GF-D8 (cell line): ENCODE results near the gene PLXND1.
"Not testable (repeated sequence)": the region's sequence is repeated elsewhere in the genome, so short reads cannot be mapped to it uniquely, and the experiment has no call there.

Source experiments
- DNase-seq: peaks from one replicate; lab custom pipeline; 2025; lab: John Stamatoyannopoulos, UW

The PLXND1 gene

DNA sequence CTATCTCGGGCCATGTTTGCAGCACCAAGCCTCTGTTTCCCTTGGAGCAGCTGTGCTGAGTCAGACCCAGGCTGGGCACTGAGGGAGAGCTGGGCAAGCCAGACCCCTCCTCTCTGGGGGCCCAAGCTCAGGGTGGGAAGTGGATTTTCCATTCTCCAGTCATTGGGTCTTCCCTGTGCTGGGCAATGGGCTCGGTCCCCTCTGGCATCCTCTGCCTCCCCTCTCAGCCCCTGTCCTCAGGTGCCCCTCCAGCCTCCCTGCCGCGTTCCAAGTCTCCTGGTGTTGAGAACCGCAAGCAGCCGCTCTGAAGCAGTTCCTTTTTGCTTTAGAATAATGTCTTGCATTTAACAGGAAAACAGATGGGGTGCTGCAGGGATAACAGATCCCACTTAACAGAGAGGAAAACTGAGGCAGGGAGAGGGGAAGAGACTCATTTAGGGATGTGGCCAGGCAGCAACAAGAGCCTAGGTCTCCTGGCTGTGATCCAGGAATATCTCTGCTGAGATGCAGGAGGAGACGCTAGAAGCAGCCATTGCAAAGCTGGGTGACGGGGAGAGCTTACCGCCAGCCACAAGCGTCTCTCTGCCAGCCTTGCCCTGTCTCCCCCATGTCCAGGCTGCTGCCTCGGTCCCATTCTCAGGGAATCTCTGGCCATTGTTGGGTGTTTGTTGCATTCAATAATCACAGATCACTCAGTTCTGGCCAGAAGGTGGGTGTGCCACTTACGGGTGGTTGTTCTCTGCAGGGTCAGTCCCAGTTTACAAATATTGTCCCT is 76.9 kb downstream of the PLXND1 start:
- DNase-seq: no peak

DNA sequence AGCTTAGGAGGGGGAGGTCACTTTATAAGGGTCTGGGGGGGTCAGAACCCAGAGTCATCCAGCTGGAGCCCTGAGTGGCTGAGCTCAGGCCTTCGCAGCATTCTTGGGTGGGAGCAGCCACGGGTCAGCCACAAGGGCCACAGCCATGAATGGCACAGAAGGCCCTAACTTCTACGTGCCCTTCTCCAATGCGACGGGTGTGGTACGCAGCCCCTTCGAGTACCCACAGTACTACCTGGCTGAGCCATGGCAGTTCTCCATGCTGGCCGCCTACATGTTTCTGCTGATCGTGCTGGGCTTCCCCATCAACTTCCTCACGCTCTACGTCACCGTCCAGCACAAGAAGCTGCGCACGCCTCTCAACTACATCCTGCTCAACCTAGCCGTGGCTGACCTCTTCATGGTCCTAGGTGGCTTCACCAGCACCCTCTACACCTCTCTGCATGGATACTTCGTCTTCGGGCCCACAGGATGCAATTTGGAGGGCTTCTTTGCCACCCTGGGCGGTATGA is 77.8 kb downstream of the PLXND1 start, which contains the start of gene RHO:
Gene RHO (plus strand): TSS at position 51 of the 512 bp plus-strand sequence. CDS start 95 bp downstream, at position 146.
- no peak for DNase-seq

DNA sequence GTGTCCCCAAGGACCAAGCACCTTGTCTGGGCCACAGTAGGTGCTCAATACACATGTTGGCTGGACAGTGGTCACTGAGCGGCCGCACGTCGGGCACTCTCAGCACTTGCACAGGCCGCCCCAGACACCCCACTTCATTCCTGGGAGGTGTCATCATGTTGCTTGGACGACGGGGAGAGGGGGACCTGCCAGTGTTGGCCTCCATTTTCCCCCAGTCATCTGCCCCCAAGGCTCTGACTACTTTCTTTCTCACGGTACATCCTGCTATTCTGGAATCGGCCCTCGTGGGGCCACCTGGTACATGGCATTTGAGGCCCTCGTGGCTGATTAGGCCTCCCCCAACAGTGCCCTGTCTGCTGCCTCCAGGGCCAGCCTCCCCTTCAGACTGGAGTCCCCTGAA is 79.2 kb downstream of the PLXND1 start:
- DNase-seq: no peak

DNA sequence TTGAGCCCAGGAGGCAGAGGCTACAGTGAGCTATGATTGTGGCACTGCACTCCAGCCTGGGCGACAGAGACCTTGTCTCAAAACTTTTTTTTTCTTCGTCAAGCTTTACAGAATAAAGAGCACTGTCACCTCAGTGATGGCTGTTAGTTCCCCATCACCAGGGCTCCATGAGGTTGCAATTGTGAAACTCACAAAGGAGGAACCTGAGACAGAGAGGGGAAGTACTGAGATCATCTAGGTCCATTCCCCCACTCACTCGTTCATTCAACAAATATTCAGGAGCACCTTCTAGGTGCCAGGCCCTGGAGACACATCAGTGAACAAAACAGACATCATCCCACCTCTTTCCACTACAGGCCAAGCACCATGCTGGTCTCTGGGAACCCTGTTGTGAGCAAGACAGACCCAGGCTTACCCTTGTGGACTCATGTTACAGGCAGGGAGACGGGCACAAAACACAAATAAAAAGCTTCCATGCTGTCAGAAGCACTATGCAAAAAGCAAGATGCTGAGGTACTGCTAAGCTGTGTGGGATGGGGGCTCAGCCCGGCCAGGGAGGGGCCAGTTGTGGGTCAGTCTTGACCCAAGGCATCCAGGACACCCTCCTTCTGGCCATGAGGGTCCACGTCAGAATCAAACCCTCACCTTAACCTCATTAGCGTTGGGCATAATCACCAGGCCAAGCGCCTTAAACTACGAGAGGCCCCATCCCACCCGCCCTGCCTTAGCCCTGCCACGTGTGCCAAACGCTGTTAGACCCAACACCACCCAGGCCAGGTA is 80.2 kb downstream of the PLXND1 start:
- peak; percentile 71 for DNase-seq

- DNase-seq: no peak
Measured at GRCh38 chr3:129525341-129525968, 81.0 kb downstream of the PLXND1 start.

DNA sequence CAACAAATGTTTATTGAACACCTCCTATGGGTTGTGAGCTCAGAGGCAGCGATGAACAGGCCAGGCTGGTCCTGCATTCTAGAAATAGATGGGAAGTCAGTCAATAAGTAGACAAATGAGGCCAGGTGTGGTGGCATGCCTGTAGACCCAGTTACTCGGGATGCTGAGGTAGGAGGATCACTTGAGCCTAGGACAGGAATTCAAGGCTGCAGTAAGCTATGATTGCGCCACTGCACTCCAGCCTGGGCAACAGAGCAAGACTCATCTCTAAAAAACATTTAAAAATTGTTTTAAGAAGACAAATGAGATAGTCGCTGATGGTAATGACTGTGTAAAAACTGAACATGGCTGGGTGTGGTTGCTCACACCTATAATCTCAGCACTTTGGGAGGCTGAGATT is 82.4 kb downstream of the PLXND1 start:
- no peak for DNase-seq

DNA sequence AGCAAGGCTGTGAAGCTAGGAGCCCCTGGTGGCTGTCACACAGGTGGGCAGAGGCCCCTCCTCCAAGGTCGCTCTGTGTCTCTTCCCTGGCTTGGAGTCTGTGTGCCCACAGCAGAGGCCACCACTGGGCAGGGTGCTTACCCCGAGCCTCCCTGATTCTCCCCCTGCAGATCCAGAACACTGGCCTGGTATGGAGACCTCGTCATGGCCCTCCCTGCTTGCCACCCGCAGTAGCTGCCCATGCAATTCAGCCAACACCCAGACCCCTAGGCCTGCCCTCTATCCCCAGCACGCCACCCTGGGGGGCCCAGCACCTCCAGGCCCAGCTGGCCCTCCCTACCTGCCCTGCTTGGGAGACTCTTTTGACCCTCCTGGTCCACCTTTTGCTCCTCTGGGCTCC is 83.5 kb downstream of the PLXND1 start:
- DNase-seq: no peak

DNA sequence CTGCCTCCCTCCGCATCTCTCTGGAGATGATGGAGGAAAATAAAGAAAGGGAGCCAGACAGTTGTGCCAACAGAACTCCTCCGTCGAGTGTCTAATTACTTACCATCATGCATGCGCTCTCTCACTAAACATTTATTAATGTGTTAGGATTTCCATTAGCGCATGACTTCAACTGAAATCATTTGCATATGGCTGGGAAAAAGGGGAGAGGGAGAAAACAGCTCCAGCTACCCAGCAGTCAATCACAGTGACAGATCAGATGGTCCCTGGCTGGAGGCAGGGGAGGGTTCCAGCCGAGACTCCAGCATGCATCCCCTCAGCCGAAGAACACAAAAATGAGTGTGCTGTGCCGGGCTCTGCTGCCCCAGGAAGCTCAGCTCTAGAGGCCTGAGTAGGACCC is 84.9 kb downstream of the PLXND1 start:
- DNase-seq: no peak

- no peak for DNase-seq
Measured at GRCh38 chr3:129520960-129521359, 85.5 kb downstream of the PLXND1 start.

- DNase-seq: no peak
Measured at GRCh38 chr3:129519896-129520715, 86.4 kb downstream of the PLXND1 start.

GRCh38 chr3:129519449-129519848 is 87.0 kb downstream of the PLXND1 start:
- DNase-seq: no peak

GRCh38 chr3:129518581-129518980 is 87.9 kb downstream of the PLXND1 start:
- DNase-seq: no peak

DNA sequence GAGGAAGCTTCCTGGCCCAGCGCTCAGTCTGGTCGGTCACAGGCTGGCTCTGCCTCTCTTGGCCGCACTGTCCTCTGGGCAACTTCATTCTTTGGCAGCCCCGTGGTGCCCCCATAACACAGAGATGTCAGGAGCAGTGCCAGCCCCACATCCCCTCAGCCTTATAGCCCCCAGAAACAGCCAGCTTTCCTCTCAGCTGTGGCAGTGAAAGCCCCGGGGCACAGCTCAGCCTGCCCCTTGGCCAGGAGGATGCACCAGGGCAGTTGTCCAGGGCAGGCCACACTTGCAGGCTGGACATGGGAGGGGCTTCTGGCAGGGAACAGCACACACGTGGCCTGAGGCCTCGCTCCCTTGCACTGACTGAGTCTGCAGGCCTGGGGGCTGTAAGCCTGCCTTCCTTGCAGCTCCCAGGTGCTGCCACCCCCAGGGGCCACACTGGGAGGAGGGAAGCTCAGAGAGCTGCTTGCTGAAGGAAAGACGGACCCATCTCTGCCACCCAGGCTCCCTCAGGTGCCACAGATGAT is 88.4 kb downstream of the PLXND1 start:
- no peak for DNase-seq

DNA sequence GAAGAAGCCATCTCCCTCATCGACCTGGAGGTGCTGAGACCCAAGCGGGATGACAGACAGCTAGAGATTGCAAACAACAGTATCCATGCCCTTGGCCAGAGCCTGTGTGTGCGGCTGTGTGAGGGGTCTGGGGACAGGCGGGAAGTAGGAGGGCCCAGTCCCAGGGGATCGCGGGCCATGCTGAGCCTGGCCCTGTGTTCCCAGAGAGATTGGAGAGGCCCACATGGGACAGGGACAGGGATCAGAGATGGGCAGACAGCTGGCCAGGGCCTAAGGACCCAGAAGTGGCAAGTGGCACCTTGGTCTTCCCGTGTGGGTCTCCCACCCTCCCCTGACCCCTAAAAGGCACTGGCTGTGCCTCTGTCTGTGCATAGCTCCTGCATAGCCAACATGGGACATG is 89.0 kb downstream of the PLXND1 start:
- no peak for DNase-seq

- DNase-seq: not testable (repeated sequence)
Measured at GRCh38 chr3:129515821-129516432, 90.5 kb downstream of the PLXND1 start.

GRCh38 chr3:129515108-129515820 is 91.2 kb downstream of the PLXND1 start:
- not testable (repeated sequence) for DNase-seq

- DNase-seq: no peak
Measured at GRCh38 chr3:129514563-129514962, 91.9 kb downstream of the PLXND1 start.

- no peak for DNase-seq
Measured at GRCh38 chr3:129514110-129514509, 92.4 kb downstream of the PLXND1 start.

DNA sequence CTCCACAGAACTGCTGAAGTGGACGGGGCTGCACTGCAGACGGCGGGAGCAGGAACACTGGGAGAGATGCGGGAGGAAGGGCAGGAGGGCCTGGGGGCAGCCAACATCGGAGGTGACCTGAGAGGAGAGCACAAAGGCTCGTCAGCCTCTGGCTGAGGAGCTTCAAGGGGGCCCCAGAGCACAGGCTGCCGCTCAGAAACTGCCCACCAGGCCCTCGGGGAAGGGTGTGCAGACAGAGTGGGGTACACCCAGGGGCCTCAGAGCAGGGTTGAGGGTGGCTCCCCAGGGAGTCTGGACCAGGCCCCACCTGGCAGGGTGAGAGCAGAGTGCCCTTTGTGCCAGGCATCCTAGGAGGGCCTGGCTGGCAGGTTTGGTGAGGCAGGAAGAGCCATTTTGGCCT is 92.8 kb downstream of the PLXND1 start:
- DNase-seq: no peak

GRCh38 chr3:129512595-129512994 is 93.9 kb downstream of the PLXND1 start:
- DNase-seq: no peak
